NCI-H2081 (cell line): ENCODE data around the gene URGCP.
A peak's percentile ranks its signal among the peaks of the same experiment; 100 is the strongest.

ENCODE experiments used
- DNase-seq, 2 experiments: peaks; one replicate each; lab custom pipeline; 2025; lab: John Stamatoyannopoulos, UW

URGCP gene, protein sequence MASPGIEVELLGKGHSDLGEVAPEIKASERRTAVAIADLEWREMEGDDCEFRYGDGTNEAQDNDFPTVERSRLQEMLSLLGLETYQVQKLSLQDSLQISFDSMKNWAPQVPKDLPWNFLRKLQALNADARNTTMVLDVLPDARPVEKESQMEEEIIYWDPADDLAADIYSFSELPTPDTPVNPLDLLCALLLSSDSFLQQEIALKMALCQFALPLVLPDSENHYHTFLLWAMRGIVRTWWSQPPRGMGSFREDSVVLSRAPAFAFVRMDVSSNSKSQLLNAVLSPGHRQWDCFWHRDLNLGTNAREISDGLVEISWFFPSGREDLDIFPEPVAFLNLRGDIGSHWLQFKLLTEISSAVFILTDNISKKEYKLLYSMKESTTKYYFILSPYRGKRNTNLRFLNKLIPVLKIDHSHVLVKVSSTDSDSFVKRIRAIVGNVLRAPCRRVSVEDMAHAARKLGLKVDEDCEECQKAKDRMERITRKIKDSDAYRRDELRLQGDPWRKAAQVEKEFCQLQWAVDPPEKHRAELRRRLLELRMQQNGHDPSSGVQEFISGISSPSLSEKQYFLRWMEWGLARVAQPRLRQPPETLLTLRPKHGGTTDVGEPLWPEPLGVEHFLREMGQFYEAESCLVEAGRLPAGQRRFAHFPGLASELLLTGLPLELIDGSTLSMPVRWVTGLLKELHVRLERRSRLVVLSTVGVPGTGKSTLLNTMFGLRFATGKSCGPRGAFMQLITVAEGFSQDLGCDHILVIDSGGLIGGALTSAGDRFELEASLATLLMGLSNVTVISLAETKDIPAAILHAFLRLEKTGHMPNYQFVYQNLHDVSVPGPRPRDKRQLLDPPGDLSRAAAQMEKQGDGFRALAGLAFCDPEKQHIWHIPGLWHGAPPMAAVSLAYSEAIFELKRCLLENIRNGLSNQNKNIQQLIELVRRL

GRCh38 chr7:43906331-43907010, at the start of gene URGCP:
Gene URGCP, minus strand, starts transcription at chr7:43906596. Its CDS starts 21 bp downstream, at chr7:43906575.
- peak; percentile 31 to 64 for DNase-seq

GRCh38 chr7:43956027-43956426, 49.6 kb upstream of the URGCP start:
- no peak for DNase-seq

DNA sequence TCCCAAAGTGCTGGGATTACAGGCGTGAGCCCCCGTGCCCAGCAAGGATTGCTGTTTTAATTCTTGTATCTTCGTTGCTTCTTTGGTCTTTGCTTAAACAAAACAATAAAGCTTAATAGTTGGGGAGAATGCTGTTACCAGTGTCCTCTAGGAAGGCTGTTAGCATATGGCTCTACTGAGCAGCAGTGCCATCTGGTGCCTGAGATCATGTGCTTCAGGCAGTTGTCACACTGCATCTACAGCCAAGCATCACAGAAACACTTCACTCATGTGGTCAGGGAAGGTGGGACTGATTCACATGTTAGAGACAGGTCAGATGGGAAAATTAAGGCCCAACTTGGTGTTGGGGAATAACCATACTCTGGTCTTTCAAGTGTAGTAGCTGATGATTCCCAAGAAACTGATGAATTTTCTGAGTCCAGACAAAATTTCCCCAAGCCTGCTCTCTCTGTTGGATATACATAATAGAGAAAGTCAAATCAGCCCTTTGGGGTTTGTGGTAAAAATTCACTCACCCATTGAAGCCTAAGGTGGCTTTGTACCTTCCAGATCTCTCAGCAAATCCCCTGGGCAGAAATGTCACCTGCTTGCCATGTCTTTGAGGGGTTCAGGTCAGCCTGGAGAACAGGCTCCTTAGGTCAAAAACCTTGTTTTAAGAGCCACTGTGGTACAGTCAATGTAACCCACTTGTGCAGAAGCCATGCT, 48.3 kb upstream of the URGCP start:
- peak in 1 of 2 experiments; percentile 40 for DNase-seq

- DNase-seq = no peak
Measured at GRCh38 chr7:43953071-43953470, 46.7 kb upstream of the URGCP start.

DNA sequence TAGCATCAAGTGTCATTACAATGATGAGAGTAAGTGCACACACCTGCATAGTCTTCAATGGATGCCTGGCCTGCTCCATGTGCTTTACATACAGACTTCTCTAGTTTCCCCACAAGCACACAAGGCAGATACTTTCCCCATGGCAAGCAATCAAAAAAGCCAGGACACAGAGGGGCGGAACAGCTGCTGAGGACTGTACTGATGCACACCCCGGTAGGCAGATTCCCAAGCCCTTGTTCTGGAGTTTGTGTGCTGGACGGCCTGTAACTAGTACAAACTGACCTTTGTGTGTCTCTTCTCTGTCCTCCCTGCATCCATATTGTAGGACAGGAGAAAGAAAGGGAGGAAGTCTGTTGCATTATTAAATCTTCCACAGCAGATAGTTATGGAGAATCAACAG, 45.6 kb upstream of the URGCP start:
- DNase-seq = no peak

GRCh38 chr7:43944286-43944685, 37.9 kb upstream of the URGCP start:
- no peak for DNase-seq

- no peak for DNase-seq
Measured at GRCh38 chr7:43943417-43944187, 37.2 kb upstream of the URGCP start.

DNA sequence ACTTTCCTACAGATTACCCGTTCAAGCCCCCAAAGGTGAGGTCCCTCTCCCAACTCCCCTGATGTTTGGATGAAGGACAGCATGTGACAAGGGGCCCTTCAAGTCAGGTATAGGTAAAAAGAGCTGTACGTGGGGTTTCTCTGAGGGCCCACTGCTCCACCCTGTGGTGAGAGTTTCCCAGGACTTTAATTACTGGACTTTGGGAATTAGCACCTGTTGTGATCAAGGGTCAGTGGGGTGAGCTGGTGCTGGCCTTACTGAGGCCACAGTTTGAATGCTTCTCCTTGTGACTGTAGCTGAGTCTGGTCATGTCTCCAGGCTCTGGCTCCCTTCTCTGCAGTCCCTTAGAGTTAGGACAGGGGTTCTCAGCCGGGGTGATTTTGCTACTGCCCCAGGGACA, 36.6 kb upstream of the URGCP start:
- no peak for DNase-seq

DNA sequence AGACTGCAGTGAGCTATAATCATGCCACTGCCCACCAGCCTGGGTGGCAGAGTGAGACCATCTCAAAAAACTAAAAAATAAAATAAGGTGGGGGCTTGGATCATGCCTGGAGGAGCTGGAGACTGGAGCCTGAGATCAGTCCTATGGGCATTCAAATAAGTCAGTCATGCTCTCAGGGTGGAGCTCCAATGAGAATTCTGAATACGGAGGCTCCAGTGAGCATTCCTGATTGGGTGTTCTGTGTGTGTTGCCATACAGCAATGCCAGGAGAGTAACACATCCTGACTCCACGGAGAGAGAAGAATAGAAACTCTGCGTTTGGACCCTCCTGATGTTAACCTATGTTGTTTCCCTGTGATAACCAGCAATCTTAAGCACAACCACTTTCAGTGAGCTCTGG, 35.9 kb upstream of the URGCP start:
- no peak for DNase-seq

- DNase-seq = no peak
Measured at GRCh38 chr7:43938892-43939482, 32.6 kb upstream of the URGCP start.

DNA sequence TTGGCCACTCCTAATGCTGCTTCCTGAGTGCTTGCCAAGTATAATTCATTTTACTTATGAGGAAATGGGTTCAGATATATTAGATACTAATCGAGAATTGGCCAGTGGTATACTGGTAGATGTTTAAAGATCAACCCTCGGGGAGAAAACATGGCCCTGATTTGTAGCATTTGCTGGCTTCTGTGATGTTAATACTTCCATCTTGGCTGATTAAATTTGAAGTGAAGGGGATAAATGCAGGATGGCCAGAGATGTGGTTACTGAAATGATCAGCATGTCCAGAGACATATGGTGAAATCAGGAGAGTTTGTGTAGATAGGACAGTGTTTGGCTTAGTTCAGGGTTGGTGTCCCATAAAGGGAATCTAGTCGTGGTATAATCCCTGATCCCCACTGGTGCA, 31.0 kb upstream of the URGCP start:
- DNase-seq = no peak

DNA sequence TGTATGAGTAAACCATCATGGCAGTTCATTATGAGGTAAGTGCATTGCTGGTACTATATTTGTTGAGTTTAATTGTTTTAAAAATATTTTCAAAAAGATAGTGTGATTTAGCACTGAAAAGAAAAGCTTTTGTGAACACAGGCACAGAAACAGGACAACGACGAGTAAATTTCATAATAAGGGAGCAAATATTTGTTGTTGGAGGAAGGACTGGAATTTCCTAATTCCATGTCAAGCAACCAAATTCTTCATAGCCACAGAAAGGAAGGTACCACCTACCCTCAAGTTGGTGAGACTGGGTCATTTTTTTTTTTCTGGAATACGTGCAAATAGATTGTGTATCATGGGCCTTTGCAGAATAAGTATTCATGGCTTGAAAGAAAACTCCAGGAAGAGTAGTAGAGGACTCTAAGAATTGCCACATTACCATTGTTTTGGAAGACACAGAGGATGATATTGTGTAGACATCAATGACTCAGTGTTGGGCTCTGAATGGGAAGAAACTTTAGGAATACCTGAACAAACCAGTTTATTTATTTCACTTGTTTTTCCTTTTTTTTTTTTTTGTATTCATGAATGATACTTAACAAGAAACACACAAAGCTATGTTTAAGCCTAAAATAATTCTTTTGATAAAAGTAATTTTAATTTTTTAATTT, 27.6 kb upstream of the URGCP start:
- no peak for DNase-seq

DNA sequence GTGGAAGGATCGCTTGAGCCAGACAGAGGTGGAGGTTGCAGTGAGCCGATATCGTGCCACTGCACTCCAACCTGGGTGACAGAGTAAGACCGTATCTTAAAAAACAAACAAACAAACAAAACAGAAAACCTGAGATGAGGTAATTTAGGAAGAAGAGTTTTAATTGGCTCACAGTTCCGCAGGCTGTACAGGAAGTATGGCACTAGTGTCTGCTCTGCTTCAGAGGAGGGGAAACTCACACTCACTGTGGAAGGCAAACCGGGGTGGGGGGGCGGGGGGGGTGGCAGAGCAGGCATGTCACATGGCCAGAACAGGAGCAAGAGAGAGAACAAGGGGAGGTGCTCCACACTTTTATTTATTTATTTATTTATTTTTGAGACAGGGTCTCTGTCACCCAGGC, 24.9 kb upstream of the URGCP start:
- no peak for DNase-seq

- DNase-seq = no peak
Measured at GRCh38 chr7:43929529-43930457, 23.4 kb upstream of the URGCP start.

DNA sequence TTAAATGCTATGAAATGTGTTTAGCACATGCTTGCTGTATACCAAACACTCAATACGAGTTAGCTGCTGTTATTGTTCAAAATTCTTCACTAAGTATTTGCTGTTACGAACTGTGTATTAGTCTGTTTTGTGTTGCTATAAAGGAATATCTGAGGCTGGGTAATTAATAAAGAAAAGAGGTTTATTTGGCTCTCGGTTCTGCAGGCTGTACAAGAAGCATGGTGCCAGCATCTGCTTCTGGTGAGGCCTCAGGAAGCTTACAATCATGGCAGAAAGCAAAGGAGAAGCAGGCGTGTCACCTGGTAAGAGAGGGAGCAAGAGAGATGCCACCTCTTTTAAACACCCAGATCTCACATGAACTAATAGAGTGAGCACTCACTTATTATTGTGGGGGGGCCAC, 21.4 kb upstream of the URGCP start:
- no peak for DNase-seq

DNA sequence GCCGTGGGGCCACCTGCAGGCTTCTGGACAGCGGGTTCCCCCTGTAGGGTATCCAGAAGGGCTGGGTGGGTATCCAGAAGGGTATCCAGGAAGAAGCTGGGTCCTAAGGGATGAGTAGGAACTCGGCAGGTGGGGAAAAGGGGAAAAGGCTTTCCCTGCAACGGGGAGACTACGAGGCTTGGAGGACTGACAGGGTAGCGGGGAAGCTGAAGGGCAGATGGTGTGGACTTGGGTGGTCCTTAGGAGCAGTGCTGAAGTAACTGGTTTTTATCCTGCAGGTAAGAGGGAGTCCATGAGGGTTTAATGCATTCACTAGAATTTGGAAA, 20.4 kb upstream of the URGCP start:
- no peak for DNase-seq

DNA sequence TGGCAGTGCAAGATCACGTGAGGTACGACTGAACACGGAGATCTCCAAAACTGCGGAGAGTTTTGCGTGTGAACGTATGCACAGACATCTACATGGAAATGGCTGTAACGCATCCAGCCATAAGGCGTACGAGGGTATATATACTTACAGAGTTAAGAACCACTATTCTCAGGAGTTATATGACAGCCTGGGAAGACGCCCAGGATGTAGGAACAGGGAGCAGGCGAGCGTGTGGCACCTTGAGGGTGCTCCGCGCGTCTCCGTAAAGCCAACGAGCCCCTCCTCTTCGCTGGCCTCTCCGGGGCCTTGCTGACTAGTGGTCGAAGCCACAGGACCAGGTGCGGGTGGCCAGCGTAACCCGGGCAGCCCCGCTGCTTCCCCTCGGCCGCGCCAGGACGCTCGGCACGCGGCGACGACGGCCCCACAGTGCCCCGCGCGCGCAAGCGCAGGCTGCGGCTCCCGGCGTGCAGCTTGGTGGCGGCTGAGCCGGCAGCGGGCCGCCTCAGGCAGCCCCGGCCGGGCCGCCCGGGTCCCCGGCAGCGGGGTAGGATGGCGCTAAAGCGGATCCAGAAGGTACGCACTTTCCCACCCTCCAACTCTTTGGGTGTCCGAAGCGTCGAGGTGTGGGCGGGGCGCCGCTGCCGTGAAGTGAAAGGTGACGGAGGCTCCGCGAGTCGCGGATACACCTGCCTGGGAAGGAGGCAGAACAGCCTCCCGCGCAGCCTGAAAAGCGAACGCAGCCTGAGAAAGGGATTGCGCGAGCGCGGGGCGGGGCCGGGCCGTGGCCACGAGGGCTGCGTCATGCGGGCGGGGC, 19.8 kb upstream of the URGCP start, which contains the start of gene UBE2D4:
Gene UBE2D4, plus strand, starts transcription at position 453 of the 814 bp plus-strand sequence. Its CDS starts 97 bp downstream, at position 550.
- peak; percentile 90 to 94 for DNase-seq

- no peak for DNase-seq
Measured at GRCh38 chr7:43922726-43923125, 16.3 kb upstream of the URGCP start.
